ENCODE results near the gene FARP2. TPM values are rescaled to one million over a fixed set of nuclear protein-coding genes. Genes with fewer than 3 reads are reported as not detected.
A peak's percentile ranks its signal among the peaks of the same experiment; 100 is the strongest.

Gene FARP2, protein sequence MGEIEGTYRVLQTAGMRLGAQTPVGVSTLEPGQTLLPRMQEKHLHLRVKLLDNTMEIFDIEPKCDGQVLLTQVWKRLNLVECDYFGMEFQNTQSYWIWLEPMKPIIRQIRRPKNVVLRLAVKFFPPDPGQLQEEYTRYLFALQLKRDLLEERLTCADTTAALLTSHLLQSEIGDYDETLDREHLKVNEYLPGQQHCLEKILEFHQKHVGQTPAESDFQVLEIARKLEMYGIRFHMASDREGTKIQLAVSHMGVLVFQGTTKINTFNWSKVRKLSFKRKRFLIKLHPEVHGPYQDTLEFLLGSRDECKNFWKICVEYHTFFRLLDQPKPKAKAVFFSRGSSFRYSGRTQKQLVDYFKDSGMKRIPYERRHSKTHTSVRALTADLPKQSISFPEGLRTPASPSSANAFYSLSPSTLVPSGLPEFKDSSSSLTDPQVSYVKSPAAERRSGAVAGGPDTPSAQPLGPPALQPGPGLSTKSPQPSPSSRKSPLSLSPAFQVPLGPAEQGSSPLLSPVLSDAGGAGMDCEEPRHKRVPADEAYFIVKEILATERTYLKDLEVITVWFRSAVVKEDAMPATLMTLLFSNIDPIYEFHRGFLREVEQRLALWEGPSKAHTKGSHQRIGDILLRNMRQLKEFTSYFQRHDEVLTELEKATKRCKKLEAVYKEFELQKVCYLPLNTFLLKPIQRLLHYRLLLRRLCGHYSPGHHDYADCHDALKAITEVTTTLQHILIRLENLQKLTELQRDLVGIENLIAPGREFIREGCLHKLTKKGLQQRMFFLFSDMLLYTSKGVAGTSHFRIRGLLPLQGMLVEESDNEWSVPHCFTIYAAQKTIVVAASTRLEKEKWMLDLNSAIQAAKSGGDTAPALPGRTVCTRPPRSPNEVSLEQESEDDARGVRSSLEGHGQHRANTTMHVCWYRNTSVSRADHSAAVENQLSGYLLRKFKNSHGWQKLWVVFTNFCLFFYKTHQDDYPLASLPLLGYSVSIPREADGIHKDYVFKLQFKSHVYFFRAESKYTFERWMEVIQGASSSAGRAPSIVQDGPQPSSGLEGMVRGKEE
- total RNA-seq (10 to 100 TPM; 17.8 to 30.9 TPM), polyA plus RNA-seq (10 to 100 TPM in 1 of 2 donors, 1 to 10 TPM in 1; 5.8 to 10.7 TPM)

DNA sequence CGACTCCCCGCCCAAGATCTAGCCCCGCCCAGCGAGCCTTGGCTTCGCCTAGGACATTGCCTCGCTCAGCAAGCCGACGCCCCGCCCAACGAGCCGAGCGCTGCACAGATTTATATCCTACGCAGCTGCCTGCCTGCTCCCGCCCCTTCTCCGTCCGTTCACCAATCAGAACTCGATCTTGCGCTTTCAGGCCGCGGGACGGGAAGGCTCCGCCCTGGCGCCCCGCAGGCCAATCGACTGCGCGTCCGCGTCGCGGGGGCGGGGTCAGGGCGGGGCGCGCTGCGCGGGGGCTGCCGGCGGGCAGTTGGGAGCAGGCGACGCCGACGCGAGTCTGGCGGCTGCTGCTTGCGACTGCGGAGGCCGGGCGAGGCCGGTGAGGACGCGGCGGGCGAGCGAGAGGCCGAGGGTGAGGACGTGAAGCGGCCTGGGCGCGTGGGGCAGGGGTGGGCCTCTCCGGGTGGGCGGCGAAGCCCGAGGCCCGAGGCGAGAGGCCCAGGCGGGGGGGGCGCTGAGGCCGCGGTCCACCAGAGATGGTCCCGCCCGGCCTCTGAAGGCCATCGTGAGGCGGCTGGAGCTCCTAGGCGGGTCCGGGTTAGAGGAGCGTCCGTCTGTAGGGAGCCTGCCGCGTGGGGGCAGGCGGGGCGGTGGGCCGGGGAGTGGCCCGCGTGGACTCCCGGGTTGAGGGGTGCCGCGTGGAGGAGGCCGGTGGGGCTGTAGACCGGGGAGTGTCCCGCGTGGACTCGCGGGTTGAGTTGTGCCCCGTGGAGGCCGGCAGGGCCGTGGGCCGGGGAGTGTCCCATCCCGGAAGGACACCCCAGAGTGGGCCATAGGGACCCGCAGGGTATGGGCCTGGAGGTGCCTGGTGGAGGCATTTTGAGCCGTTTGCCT lies at the start of gene FARP2:
TSS of gene FARP2 (plus strand) at position 303 of the 888 bp plus-strand sequence. CDS start 16,823 bp downstream, outside the sequence.
- peaks cover 8 to 63% (median 53%) of the 10 kb centered on the region in 4 donors for H3K4me1 ChIP-seq (ENCODE audit: control insufficient read depth in 4 of 4, insufficient read depth in 4 of 4, low read length in 3 of 4)
- H3K9ac ChIP-seq (ENCODE audit: low read depth in 1 of 2, low read length in 2 of 2), result peak within 1 kb of the TSS; percentile 56 to 87
- H3K36me3 ChIP-seq (ENCODE audit: control insufficient read depth in 4 of 4, insufficient read depth in 3 of 4, low read depth in 1 of 4, low read length in 3 of 4), result peaks cover 3 to 7% (median 4%) of the 10 kb centered on the region in 4 donors
- WGBS, result under 1% methylated on average over 101 of the region's 101 CpGs
- DNase-seq (ENCODE audit: low spot score), result peak; percentile 97
- peak within 1 kb of the TSS; percentile 76 to 80 for H3K27ac ChIP-seq (ENCODE audit: low read depth in 1 of 2, low read length in 2 of 2)
- H3K4me3 ChIP-seq (ENCODE audit: low read depth in 1 of 3, low read length in 3 of 3), result peak within 1 kb of the TSS; percentile 78 to 91 (median 84)
- TF ChIP-seq HNF4G (IDR thresholded peaks at IDR 0.05) (no peak), RAD21 (IDR thresholded peaks at IDR 0.05) (no peak), NR2F2 (IDR thresholded peaks at IDR 0.05) (no peak), YY1 (IDR thresholded peaks at IDR 0.05) (peak; percentile 10), FOXA1 (IDR thresholded peaks at IDR 0.05) (no peak), SP1 (IDR thresholded peaks at IDR 0.05) (peak; percentile 73), HNF4A (conservative IDR thresholded peaks at IDR 0.05) (no peak), EGR1 (IDR thresholded peaks at IDR 0.05; ENCODE audit: low read depth in 2 of 2) (peak in 1 of 2 donors; percentile 45)
- TF ChIP-seq, protein P1, sequence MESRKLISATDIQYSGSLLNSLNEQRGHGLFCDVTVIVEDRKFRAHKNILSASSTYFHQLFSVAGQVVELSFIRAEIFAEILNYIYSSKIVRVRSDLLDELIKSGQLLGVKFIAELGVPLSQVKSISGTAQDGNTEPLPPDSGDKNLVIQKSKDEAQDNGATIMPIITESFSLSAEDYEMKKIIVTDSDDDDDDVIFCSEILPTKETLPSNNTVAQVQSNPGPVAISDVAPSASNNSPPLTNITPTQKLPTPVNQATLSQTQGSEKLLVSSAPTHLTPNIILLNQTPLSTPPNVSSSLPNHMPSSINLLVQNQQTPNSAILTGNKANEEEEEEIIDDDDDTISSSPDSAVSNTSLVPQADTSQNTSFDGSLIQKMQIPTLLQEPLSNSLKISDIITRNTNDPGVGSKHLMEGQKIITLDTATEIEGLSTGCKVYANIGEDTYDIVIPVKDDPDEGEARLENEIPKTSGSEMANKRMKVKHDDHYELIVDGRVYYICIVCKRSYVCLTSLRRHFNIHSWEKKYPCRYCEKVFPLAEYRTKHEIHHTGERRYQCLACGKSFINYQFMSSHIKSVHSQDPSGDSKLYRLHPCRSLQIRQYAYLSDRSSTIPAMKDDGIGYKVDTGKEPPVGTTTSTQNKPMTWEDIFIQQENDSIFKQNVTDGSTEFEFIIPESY (IDR thresholded peaks at IDR 0.05), result no peak
- TF ChIP-seq, protein P2, sequence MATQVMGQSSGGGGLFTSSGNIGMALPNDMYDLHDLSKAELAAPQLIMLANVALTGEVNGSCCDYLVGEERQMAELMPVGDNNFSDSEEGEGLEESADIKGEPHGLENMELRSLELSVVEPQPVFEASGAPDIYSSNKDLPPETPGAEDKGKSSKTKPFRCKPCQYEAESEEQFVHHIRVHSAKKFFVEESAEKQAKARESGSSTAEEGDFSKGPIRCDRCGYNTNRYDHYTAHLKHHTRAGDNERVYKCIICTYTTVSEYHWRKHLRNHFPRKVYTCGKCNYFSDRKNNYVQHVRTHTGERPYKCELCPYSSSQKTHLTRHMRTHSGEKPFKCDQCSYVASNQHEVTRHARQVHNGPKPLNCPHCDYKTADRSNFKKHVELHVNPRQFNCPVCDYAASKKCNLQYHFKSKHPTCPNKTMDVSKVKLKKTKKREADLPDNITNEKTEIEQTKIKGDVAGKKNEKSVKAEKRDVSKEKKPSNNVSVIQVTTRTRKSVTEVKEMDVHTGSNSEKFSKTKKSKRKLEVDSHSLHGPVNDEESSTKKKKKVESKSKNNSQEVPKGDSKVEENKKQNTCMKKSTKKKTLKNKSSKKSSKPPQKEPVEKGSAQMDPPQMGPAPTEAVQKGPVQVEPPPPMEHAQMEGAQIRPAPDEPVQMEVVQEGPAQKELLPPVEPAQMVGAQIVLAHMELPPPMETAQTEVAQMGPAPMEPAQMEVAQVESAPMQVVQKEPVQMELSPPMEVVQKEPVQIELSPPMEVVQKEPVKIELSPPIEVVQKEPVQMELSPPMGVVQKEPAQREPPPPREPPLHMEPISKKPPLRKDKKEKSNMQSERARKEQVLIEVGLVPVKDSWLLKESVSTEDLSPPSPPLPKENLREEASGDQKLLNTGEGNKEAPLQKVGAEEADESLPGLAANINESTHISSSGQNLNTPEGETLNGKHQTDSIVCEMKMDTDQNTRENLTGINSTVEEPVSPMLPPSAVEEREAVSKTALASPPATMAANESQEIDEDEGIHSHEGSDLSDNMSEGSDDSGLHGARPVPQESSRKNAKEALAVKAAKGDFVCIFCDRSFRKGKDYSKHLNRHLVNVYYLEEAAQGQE (IDR thresholded peaks at IDR 0.05), result no peak
- no peaks in the 10 kb centered on the region for H3K27me3 ChIP-seq (ENCODE audit: control insufficient read depth in 4 of 4, insufficient read depth in 4 of 4, low read length in 3 of 4)
- H3K9me3 ChIP-seq (ENCODE audit: control insufficient read depth in 4 of 4, low read length in 3 of 4), result no peaks in the 10 kb centered on the region

GRCh38 chr2:241307055-241307454 lies 49.0 kb upstream of the FARP2 start:
- WGBS, result 75% methylated on average over 6 of the region's 6 CpGs

More at GRCh38 chr2:241307055-241307454, 49.0 kb upstream of the FARP2 start:
- Histone ChIP-seq H3K4me1 (ENCODE audit: control insufficient read depth in 4 of 4, insufficient read depth in 4 of 4, low read length in 3 of 4) (peaks cover 3 to 50% (median 40%) of the 10 kb centered on the region in 4 donors), H3K27me3 (ENCODE audit: control insufficient read depth in 4 of 4, insufficient read depth in 4 of 4, low read length in 3 of 4) (no peaks in the 10 kb centered on the region), H3K9me3 (ENCODE audit: control insufficient read depth in 4 of 4, low read length in 3 of 4) (no peaks in the 10 kb centered on the region), H3K36me3 (ENCODE audit: control insufficient read depth in 4 of 4, insufficient read depth in 3 of 4, low read depth in 1 of 4, low read length in 3 of 4) (no peaks in the 10 kb centered on the region), H3K4me3 (ENCODE audit: low read depth in 1 of 3, low read length in 3 of 3) (no peak overlapping the region), H3K27ac (ENCODE audit: low read depth in 1 of 2, low read length in 2 of 2) (no peak overlapping the region), H3K9ac (ENCODE audit: low read depth in 1 of 2, low read length in 2 of 2) (no peak overlapping the region)
- TF ChIP-seq EGR1 (IDR thresholded peaks at IDR 0.05; ENCODE audit: low read depth in 2 of 2), result no peak
- TF ChIP-seq HNF4G (IDR thresholded peaks at IDR 0.05), result no peak
- TF ChIP-seq SP1 (IDR thresholded peaks at IDR 0.05), result no peak
- TF ChIP-seq JUND (IDR thresholded peaks at IDR 0.05), result no peak
- TF ChIP-seq, protein P1 (IDR thresholded peaks at IDR 0.05), result no peak
- no peak for DNase-seq (ENCODE audit: low spot score)

All from liver (tissue), 9 donors.